Stimulated activated CD4-positive, alpha-beta T cell treated with anti-CD3 and anti-CD28 coated beads, Interleukin-4, amount 100 ng/mL, for 24 hours (primary cell): Measurements from ENCODE around the gene TMEM141.
"Not testable (repeated sequence)": the region's sequence is repeated elsewhere in the genome, so short reads cannot be mapped to it uniquely, and the experiment has no call there.

Experiments
- DNase-seq: peaks from one replicate; pipeline ENCODE4 v3.0.0-alpha.2; 2020

TMEM141 gene

DNA sequence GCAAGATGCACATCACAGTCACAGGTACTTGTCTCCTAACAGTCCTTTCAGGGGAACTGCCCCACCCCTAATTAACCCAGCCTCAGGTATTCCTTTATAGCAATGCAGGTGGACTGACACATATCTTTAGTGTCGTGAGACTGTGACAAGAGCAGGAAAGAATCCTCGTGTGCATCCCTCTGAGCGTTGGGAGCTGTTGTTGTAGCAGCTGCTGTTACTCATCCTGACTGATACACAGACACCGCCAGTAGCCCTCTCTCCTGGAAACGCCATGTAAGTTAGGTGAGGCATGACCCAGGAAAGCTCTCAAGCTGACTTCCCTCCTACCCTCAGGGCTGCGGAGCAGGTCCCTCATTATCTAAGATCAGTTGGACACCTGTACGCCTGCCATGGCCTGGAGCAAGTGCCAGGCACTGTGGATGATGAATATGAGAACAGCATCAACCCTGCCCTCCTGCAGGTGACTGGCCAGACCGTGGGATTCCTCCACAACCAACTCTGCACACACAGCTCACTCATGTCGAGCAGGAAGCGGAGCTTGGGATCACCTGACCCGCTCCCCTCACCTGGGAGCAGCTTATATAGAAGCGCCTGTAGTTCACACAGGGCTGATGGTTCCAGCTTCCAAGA is 16.6 kb upstream of the TMEM141 start:
- DNase-seq, result no peak

DNA sequence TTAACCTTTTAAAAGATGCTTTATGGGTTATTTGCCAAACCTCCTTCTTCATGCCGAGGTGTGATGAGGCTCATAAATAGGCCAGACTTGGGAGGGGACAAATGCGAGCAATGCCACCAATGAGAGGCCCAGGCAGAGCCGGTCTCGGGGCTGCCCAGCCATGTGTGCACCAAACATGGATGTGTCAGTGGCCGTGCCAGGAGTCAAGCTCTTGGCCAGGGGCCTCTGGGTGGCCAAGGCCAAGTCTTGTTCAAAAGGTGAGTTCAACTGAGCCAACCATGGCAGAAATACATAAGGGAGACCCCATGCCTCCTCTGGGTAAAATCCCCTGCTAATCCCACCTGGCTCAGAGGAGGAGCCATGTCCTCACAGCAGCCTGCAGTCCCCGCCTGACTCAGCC is 16.0 kb upstream of the TMEM141 start:
- DNase-seq, result no peak

DNA sequence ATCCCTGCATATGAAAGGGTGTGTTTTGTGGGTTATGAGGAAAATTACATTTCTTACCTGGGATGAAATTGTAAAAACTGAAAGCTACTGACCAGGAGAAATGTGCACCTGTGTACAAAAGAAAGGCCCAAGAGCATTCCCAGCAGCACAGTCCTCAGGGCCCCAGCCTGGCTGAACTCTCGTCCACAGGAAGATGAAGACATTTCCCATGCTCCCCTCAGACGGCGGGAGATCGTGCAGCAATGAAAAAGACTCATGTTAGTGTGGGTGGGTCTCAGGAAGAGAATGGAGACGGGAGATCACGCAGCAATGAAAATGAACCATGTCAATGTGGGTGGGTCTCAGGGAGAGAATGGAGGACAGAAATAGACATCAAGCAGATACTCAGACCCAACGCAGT is 14.2 kb upstream of the TMEM141 start:
- DNase-seq, result no peak

DNA sequence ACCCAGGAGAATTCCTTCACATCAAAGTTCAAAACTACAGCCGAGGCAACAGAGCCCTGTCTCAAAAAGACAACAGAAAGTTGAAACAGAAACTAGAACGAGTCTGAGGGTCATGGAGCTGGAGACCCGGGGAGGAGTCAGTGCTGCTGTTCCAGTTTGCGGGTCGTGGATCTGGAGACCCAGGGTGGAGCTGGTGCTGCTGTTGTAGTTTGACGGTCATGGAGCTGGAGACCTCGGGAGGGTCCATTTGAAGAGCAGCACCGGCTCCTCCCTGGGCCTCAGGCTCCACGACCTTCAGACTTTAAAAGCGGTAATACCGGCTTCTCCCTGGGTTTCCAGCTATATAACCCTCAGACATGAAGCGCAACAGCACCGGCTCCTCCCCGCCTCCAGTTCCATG is 13.8 kb upstream of the TMEM141 start:
- DNase-seq, result no peak

DNA sequence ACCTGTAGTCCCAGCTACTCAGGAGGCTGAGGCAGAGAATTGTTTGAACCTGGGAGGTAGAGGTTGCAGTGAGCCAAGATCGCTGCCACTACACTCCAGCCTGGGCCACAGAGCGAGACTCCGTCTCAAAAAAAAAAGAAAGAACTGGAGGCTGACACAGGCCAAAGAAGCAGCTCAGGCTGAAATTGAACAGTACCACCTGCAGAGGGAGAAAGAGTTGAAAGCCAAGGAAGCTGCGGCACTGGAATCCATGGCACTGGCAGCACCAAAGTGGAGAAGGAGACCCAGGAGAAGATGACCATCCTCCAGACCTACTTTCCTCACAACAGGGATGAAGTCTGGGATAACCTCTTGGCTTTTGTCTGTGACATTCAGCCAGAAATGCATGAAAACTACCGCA is 11.3 kb upstream of the TMEM141 start:
- no peak for DNase-seq

DNA sequence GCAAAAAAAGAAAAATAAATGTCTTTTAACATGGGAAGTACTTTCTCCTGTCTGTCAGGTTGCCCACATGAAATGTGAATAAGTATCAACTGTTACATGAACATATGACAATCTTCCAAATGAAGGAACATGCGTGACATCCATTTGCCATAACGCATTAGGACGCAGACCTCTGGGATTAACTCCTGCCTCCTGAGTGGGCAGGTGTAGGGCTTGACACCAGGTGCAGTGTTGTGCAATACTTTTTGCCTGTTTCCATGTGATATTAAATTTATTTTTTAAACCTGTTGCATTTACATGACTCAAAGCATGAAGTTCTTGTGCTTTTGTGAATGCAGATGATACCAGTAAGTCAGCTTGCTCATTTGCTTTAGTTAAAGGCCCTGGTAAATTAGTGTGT is 8.7 kb upstream of the TMEM141 start:
- DNase-seq, result no peak

DNA sequence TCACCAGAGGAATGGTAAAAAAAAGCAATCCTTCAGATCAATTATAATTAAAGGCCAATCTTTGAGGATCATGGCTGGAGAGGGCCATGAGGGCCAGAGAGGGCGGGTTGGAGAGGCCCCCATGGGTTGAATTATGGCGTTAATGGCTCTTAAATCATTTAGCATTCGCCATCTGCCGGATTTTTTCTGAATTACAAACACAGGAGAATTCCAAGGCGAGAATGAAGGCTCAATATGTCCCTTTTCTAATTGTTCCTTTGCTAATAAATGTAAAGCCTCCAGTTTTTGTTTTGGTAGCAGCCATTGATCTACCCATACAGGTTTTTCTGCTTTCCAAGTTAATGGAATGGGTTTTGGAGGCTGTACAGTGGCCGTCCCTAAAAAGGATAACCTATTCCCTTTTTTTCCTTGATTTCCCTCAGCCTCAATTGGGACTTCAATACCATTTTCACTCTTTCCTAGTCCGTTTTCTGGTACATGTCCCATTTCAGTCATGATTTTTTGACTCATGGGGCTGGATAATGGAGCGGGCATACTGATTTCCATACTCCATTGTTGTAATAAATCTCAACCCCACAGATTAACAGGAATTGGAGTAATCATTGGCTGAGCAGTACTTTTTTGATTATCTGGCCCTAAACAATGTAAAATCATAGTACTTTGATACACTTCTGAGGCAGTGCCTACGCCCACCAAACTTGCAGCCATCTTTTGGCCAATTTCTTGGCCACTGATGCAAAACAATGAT is 6.7 kb upstream of the TMEM141 start:
- no peak for DNase-seq

DNA sequence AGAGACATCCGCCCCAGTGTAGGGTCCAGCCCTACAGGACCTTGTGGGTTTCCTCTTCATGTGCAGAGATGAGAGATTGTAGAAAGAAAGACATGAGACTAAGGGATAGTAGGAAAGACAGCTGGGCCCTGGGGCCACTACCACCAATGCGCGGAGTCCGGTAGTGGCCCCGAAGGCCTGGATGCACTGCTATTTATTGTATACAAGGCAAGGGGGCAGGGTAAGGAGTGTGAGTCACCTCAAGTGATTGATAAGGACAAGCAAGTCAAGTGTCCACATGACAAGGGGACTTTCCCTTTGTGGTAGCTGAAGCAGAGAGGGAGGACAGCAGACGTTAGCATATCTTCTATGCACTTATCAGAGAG is 6.2 kb upstream of the TMEM141 start:
- no peak for DNase-seq

DNA sequence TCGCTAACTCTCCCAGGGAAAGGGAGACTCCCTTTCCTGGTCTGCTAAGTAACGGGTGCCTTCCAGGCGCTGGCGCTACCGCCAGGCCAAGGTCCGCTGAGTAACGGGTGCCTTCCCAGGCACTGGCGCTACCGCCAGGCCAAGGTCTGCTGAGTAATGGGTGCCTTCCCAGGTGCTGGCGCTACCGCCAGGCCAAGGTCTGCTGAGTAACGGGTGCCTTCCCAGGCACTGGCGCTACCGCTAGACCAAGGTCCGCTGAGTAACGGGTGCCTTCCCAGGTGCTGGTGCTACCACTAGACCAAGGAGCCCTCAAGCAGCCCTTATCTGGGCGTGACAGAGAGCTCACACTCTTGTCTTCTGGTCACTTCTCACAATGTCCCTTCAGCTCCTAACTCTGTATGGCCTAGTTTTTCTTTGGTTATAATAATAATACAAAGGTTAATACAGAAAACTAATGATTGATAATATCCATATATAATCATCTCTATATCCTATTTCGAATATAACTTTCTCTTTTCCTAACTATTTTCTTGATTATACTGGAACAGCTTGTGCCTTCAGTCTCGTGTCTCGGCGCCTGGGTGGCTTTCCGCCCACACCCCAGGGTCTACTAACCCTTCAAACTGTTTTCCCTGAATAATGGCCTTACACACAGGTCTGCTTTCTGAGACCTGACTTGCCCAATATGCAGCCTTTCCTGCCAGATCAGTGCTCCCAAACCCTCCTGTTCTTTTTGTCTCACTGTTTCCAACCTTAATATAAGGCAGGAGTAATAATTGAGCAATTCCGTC is 5.4 kb upstream of the TMEM141 start:
- not testable (repeated sequence) for DNase-seq

DNA sequence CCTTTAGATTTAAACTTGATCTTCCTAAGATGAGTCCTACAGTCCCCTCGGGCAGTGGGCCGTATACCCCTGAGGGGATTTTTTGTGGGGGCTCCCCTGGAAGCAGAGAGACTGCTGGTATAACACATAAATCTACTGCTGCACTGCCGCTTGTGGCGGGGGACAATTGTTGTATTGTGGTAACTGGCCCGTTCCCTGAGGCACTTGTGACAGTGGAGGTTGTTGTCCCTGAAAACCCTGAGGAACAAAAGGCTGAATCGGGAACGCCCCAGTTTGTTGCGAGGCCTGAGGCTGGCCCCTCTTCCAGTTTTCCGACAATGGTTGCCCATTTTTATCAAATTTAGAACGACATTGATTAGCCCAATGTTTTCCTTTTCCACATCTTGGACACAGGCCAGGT is 4.7 kb upstream of the TMEM141 start:
- no peak for DNase-seq

DNA sequence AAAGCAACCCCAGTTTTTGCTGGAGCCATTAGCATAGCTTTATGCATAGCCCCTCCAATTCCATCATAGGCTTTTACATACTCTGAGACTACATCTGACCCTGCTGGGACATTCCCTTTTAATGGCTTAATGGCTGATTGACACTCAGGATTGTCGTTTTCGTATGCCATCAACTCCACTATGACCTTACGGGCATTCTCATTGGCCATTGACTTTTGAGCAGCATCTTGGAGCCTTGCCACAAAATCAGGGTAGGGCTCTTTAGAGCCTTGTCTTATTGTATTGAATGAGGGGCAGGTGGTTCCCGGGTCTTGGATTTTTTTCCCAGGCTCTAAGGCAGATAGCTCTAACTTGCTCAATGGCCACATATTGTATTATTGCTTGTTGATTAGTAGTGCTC is 4.2 kb upstream of the TMEM141 start:
- not testable (repeated sequence) for DNase-seq

DNA sequence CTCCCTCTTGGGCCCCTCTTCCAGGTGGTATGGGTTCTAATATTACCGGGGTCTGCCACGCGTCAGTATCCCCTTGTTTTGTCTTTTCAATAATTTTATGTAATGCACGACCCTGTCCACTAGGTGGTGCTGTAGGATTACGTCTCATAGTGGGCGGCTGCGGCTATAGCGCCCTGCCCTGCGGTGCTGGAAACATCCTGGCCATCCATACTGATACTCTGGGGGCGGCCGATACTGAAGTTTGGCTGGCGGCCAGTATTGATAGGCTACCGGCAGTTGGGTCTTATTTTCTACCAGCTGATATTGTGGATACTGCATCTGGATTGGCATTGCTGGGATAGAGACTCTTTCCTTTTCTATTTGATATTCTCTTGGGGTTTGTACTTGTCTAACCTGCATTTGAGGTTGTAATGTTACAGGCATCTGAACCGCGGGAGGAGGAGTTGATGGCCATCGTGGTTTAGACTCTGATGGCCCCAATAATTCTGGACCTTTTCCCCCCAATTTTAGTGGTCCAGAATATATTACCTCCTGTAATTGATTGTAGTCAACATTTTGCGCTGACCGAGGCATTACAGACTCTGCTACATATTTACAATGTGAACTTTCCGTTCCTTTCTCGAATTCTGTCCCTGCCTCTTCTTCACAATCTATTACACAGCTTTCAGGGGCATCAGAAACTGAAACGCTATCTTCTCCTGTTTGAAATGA is 3.3 kb upstream of the TMEM141 start:
- peak; percentile 81 for DNase-seq

DNA sequence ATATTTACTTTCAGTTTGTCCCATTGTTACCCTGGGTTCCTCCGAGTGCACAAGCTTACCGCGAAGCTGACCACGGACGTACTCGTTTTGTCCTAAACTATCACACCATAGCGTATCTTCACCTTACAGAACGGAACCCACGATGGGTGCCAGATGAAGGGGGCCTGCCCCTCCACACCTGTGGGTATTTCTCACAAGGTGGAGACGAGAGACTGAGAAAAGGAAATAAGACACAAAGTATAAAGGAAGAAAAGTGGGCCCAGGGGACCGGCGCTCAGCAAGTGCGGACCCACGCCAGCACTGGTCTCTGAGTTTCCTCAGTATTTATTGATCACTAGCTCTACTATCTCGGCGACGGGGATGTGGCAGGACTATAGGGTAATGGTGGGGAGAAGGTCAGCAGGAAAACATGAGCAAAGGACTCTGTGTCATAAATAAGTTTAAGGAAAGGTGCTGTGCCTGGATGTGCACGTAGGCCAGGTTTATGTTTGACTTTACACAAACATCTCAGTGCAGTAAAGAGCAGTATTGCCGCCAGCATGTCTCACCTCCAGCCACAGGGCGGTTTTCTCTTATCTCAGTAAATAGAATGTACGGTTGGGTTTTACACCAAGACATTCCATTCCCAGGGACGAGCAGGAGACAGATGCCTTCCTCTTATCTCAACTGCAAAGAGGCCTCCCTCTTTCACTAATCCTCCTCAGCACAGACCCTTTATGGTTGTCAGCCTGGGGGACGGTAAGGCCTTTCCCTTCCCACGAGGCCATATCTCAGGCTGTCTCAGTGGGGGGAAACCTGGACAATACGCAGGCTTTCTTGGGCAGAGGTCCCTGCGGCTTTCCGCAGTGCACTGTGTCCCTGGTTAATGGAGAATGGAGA is 2.3 kb upstream of the TMEM141 start:
- not testable (repeated sequence) for DNase-seq

DNA sequence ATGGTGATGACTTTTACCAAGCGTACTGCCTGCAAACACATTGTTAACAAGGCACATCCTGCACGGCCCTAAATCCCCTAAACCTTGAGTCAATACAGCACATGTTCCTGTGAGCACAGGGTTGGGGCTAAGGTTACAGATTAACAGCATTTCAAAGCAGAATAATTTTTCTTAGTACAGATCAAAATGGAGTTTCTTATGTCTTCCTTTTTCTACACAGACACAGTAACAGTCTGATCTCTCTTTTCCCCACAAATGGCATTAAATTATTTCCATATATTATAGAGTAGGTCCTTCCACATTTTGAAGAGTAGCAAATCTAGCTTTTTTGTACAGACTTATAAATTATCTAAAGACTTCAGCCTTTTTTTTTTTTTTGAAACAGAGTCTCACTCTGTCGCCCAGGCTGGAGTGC is 1.6 kb upstream of the TMEM141 start:
- no peak for DNase-seq

DNA sequence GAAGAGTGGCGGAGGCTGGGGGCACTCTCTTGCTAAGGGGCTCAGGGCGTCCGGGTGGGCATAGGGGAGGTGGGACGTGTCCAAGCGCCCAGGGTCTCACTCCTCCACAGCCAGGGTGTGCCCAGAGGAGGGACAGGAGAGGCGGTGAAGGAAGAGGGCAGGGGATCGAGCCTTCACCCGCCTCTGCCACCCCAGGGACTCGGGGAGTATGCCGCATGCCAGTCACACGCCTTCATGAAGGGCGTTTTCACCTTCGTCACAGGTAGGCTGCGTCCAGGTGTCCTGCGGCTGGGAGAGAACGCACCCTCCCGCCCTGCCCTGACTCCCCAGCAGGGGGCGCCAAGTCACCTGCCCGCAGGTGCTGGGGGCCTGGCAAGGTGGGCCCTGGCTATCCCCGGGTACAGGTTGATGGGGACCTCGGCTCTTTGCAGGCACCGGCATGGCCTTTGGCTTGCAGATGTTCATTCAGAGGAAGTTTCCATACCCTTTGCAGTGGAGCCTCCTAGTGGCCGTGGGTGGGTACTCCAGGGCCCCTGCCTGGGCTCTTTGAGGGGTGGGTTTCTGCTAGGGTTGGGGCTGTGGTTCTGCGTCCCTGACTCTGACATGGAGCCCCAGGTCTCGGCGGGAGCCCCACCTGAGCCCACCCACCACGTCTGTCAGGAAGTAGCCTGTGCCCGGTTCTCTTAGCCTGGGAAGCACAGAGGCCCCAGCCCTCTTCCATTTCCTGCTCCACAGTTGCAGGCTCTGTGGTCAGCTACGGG is 552 bp downstream of the TMEM141 start:
- peak; percentile 69 for DNase-seq

DNA sequence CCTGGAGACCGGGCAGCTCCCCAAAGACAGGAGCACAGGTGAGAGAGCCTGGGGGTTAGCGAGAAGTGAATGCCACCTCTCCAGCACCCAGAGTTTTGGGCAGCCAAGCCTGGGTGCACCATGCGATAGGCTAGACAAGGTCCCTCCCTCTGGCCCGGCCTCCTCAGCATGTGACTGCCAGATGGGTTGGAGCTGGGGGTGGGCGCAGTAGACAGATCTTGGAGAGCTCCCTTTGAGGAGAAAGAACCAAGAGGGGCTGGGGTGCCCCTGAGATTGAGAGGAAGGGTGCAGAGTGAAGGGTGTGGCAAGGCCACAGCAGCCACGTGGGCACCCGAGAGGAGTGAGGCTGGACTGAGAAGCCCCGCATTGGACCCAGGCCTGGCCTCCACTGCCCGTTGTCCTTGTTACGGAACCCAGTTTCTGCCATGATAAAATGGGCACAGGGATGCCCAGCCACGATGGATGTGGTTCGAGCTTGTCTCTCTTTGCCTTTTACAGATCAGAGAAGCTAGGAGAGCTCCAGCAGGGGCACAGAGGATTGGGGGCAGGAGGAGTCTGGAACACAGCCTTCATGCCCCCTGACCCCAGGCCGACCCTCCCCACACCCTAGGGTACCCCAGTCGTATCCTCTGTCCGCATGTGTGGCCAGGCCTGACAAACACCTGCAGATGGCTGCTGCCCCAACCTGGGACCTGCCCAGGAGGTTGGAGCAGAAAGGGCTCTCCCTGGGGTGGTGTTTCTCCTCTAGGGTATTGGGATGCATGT is 1.4 kb downstream of the TMEM141 start:
- no peak for DNase-seq

DNA sequence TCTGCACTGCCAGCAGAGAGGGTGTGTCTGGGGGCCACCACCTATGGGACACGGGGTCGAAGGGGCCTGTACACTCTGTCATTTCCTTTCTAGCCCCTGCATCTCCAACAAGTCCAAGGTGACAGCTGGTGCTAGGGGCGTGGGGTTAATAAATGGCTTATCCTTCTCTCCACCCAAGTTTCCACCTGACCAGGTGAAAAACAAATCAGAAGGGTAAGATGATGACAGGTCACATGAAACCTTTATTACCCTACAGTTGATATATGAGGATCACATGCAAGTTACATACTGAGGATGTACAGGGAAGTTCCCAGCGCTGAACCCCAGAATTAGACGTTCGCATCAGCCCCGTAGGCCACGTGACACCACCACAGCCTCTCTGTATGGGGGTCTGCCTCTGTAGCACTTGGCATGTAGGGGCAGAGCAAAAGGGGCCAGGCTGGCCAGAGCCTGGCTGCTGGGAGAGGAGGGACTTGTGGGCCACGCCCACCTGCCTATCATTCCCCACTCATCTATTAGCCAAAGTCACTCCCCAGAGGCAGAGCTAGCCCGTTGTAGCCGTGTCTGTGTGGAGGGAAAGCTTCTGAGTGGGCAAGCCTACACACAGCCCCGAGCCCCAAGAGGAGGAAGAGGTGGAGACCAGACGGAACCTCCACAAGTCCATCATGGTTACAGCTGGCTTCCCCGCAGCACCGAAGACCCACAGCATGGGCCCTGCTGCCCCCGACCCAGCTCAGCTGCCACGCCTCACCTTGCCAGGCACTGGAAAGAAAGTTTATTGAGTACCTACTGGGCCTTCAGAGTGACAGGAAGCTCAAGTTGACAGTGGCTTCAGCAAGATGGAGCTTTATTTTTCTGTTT is 2.2 kb downstream of the TMEM141 start:
- DNase-seq, result no peak

DNA sequence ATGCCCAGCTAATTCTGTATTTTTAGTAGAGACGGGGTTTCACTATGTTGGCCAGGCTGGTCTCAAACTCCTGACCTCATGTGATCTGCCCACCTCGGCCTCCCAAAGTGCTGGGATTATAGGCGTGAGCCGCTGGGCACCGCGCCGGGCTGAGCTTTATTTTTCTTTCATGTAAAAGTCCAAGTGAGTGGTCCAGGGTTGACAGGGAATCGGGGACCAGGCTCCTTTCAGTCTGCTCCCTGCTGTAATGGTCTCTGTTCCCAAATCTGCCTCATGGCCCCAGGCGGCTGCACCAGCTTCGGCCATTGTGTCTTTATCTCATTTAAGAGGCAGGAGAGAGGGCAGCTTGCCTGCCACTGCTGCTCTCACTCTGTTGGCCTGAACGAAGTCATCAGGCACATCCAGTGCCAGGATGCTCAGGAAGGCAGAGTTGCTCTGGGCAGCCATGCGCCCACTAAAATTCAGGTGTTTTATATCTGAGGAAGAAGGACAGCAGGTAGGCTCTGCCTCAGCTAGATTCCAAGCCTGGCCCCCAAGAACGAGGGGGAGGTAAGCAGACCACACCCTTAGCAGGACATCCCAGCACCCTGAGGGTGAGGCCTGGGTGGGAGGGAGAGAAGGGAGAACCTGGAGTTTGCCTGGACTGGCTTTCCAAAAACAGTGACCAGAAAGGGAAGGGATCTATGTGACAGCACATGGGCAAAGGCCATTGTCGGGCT is 3.3 kb downstream of the TMEM141 start:
- no peak for DNase-seq

DNA sequence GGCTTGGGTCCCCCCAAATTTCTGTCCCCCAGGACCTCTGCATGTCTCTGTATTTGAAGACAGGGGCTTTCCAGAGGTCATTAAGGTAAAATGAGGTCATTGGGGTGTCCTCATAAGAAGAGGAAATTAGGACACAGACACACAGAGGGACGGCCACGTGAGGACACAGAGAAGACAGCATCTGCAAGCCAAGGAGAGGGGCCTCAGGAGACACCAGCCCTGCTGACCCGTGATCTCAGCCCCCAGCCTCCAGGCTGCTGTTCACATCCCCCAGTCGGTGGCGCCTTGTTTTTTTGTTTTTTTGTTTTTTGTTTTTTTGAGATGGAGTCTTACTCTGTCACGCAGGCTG is 3.8 kb downstream of the TMEM141 start:
- no peak for DNase-seq
